Esophagus muscularis mucosa (tissue), 4 donors: ENCODE measurements around the gene SERTM1. TPM values are rescaled to one million over a fixed set of nuclear protein-coding genes. Genes with fewer than 3 reads are reported as not detected.

Experiments used
- DNase-seq: peaks from one replicate; pipeline ENCODE4 v3.0.0-alpha.2; 2017; ENCODE audit errors: extremely low spot score
- H3K27ac ChIP-seq, 4 donors: fragments of 200-600 bp; sonication (generic); replicated peaks in 1 of 4; 1 replicate in 3 of 4; 2 replicates in 1 of 4; pipeline ENCODE4 v1.5.1; 2016 to 2019; ENCODE audit warnings: mild to moderate bottlenecking in 1 of 4
- H3K27me3 ChIP-seq, 4 donors: fragments of 200-600 bp; sonication (generic); one replicate each; pipeline versions ENCODE4 v1.5.1 to v1.6.0; 2016 to 2019
- H3K36me3 ChIP-seq, 4 donors: fragments of 200-600 bp; sonication (generic); one replicate each; pipeline ENCODE4 v1.5.1; 2016 to 2019
- H3K4me1 ChIP-seq, 4 donors: fragments of 200-600 bp; sonication (generic); one replicate each; pipeline ENCODE4 v1.5.1; 2016 to 2019
- H3K4me3 ChIP-seq, 4 donors: fragments of 200-600 bp; sonication (generic); 1 replicate in 2 of 4; 2 replicates in 2 of 4; pipeline ENCODE4 v1.5.1; 2016 to 2019; ENCODE audit warnings: mild to moderate bottlenecking in 4 of 4, moderate library complexity in 1 of 4
- H3K9me3 ChIP-seq, 4 donors: fragments of 200-600 bp; sonication (generic); 1 replicate in 3 of 4; 2 replicates in 1 of 4; pipeline ENCODE4 v1.5.1; 2016 to 2019
- CTCF ChIP-seq, 3 experiments: fragments of 200-600 bp in 2 of 3; fragments of 450-650 bp in 1 of 3; sonication (generic) in 2 of 3; IDR thresholded peaks; one replicate each; pipeline ENCODE4 v1.5.1; 2017 to 2019; ENCODE audit warnings: antibody characterized with exemption in 3 of 3, mild to moderate bottlenecking in 2 of 3, moderate library complexity in 1 of 3
- EP300 ChIP-seq: sonication (generic); formaldehyde crosslinking; IDR thresholded peaks from one replicate; pipeline ENCODE4 v1.6.1; 2017; ENCODE audit warnings: antibody characterized with exemption
- POLR2A ChIP-seq: fragments of 450-650 bp; IDR thresholded peaks from one replicate; pipeline ENCODE4 v1.6.1; 2017; ENCODE audit warnings: antibody characterized with exemption, moderate library complexity, mild to moderate bottlenecking, low read depth
- POLR2AphosphoS5 ChIP-seq, 2 donors: sonication (generic); formaldehyde crosslinking; IDR thresholded peaks; one replicate each; pipeline ENCODE4 v1.6.1; 2017; ENCODE audit warnings: antibody characterized with exemption in 2 of 2
- WGBS: methylation state at CpG from one replicate; pipeline ENCODE4 v1.1.5; 2018; 5-methylcytosine and 5-hydroxymethylcytosine counted together
- intact Hi-C: fragments of 100-400 bp; cut with DNase I; formaldehyde crosslinking; loops from one replicate; pipeline ENCODE4 v1.15.1; 2023
- total RNA-seq, 4 donors: library from RNA; depleted of rRNA; stranded (reverse); fragments of >200 nt; gene quantifications; one replicate each; pipeline versions ENCODE4 v1.1.0 to v1.2.1, GENCODE V29; 2016

Gene SERTM1
- total RNA-seq, 4 donors from 2014 or later = under 0.01 to 0.33 (median 0.13) TPM; not detected in 1

GRCh38 chr13:36681894-36682624 lies 8.2 kb downstream of the SERTM1 start:
- Histone ChIP-seq H3K9me3 (no peaks in the 10 kb centered on the region), H3K27ac (no peak overlapping the region), H3K36me3 (no peaks in the 10 kb centered on the region), H3K27me3 (no peaks in the 10 kb centered on the region), H3K4me1 (no peaks in the 10 kb centered on the region), H3K4me3 (no peak overlapping the region)
- TF ChIP-seq CTCF (IDR thresholded peaks at IDR 0.05) (no peak), POLR2AphosphoS5 (IDR thresholded peaks at IDR 0.05) (no peak), POLR2A (no peak), EP300 (no peak)
- no peak for DNase-seq
- intact Hi-C loops = no loop called here

- 92% methylated on average over 6 of the region's 6 CpGs for WGBS
Observed at GRCh38 chr13:36683701-36684100, 9.9 kb downstream of the SERTM1 start.

GRCh38 chr13:36685927-36686326 lies 12.1 kb downstream of the SERTM1 start:
- H3K4me3 ChIP-seq = no peak overlapping the region
- TF ChIP-seq POLR2AphosphoS5 (IDR thresholded peaks at IDR 0.05) (no peak), POLR2A (no peak), EP300 (no peak)
- DNase-seq = no peak
- no peak overlapping the region for H3K27ac ChIP-seq
- intact Hi-C loops = no loop called here
- 67% methylated on average over 1 of the region's 1 CpG for WGBS
- H3K4me1 ChIP-seq = no peaks in the 10 kb centered on the region
- no peaks in the 10 kb centered on the region for H3K36me3 ChIP-seq
- no peaks in the 10 kb centered on the region for H3K27me3 ChIP-seq
- H3K9me3 ChIP-seq = no peaks in the 10 kb centered on the region

More at GRCh38 chr13:36683701-36684100, 9.9 kb downstream of the SERTM1 start:
- no peaks in the 10 kb centered on the region for H3K27me3 ChIP-seq
- no peaks in the 10 kb centered on the region for H3K9me3 ChIP-seq
- no peak overlapping the region for H3K27ac ChIP-seq
- no peak overlapping the region for H3K4me3 ChIP-seq
- no peak for DNase-seq
- TF ChIP-seq EP300 (no peak), POLR2A (no peak), POLR2AphosphoS5 (IDR thresholded peaks at IDR 0.05) (no peak), CTCF (IDR thresholded peaks at IDR 0.05) (no peak)
- intact Hi-C loops = no loop called here
- no peaks in the 10 kb centered on the region for H3K4me1 ChIP-seq
- H3K36me3 ChIP-seq = no peaks in the 10 kb centered on the region

- no peak overlapping the region for H3K4me3 ChIP-seq
- H3K27ac ChIP-seq = no peak overlapping the region
- WGBS = 70% methylated on average over 9 of the region's 9 CpGs
- intact Hi-C loops = no loop called here
- TF ChIP-seq POLR2A (no peak), POLR2AphosphoS5 (IDR thresholded peaks at IDR 0.05) (no peak), EP300 (no peak), CTCF (IDR thresholded peaks at IDR 0.05) (no peak)
- peaks cover 0 to 5% (median 2%) of the 10 kb centered on the region in 4 donors for H3K27me3 ChIP-seq
- no peaks in the 10 kb centered on the region for H3K36me3 ChIP-seq
- H3K4me1 ChIP-seq = no peaks in the 10 kb centered on the region
- no peaks in the 10 kb centered on the region for H3K9me3 ChIP-seq
- DNase-seq = no peak
Observed at GRCh38 chr13:36696410-36697010, 22.7 kb downstream of the SERTM1 start.

- TF ChIP-seq POLR2A (no peak), POLR2AphosphoS5 (IDR thresholded peaks at IDR 0.05) (no peak), EP300 (no peak), CTCF (IDR thresholded peaks at IDR 0.05) (no peak)
- Histone ChIP-seq H3K4me1 (no peaks in the 10 kb centered on the region), H3K9me3 (no peaks in the 10 kb centered on the region), H3K4me3 (no peak overlapping the region), H3K27me3 (peaks cover 0 to 5% (median 2%) of the 10 kb centered on the region in 4 donors), H3K36me3 (no peaks in the 10 kb centered on the region), H3K27ac (no peak overlapping the region)
- intact Hi-C loops = no loop called here
- WGBS = 76% methylated on average over 5 of the region's 5 CpGs
- DNase-seq = no peak
Observed at GRCh38 chr13:36700170-36700569, 26.4 kb downstream of the SERTM1 start.
